ENCODE data around the gene SLC2A11.

The SLC2A11 gene, protein sequence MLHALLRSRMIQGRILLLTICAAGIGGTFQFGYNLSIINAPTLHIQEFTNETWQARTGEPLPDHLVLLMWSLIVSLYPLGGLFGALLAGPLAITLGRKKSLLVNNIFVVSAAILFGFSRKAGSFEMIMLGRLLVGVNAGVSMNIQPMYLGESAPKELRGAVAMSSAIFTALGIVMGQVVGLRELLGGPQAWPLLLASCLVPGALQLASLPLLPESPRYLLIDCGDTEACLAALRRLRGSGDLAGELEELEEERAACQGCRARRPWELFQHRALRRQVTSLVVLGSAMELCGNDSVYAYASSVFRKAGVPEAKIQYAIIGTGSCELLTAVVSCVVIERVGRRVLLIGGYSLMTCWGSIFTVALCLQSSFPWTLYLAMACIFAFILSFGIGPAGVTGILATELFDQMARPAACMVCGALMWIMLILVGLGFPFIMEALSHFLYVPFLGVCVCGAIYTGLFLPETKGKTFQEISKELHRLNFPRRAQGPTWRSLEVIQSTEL

DNA sequence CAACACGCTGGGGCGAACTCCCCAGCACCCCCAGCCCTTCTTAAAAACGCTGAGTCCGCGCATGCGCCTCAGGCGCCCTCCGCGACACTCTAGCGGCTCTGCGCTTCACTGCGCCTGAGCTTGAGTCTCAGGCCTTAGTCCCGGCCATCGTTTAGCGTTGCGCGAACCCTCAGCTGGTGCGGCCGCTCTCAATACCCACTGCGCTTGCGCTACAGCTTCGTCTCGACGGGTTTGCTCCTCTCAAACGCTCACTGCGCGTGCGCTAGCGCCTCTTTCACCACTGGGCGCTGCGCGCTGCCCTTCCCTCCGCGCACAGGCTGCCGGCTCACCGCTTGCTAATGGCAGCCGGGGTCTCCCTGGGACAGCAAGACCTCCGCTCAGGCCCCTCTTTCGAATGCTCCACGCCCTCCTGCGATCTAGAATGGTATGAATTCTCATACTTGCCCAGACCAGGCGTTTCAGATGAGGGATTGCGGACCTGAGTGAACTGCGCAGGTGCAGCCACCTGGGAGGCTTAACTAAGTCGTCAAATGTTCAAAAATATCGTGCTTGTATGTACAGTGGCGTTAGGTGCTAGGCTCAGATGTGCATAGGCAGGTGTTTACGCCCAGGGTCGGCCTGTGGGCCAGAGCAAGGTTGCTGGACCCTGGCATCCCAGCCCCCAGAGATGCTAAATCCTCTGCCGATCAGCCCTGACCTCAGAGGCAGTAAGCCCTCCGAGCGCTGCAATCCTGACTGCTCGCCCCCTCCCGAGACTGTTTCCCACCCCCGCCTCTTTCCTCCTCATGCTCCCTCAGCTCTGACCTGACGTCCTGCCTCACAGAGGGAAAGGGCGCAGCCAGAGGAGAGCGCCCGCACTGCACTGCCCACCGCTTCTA, at the start of gene SLC2A11:
SLC2A11 (plus strand) TSS at position 270 of the 878 bp plus-strand sequence; CDS start at position 395, 125 bp downstream.
- Histone ChIP-seq H3K4me3 (ENCODE audit: low read length in 2 of 2) (peak within 1 kb of the TSS; percentile 81 to 95), H3K4me1 (ENCODE audit: control insufficient read depth in 2 of 2, insufficient read depth in 2 of 2, low read length in 2 of 2) (peaks cover 8% of the 10 kb centered on the region in 2 donors), H3K27me3 (ENCODE audit: control insufficient read depth in 2 of 2, insufficient read depth in 2 of 2, low read length in 2 of 2) (no peaks in the 10 kb centered on the region), H3K36me3 (ENCODE audit: control insufficient read depth in 2 of 2, insufficient read depth in 2 of 2, low read length in 2 of 2) (no peaks in the 10 kb centered on the region), H3K27ac (ENCODE audit: low read depth in 2 of 2, low read length in 2 of 2) (peak within 1 kb of the TSS; percentile 77 to 92), H3K9me3 (ENCODE audit: control insufficient read depth in 2 of 2, low read length in 2 of 2) (no peaks in the 10 kb centered on the region), H3K9ac (ENCODE audit: low read depth in 1 of 2, low read length in 2 of 2) (peak within 1 kb of the TSS; percentile 85 to 93)

DNA sequence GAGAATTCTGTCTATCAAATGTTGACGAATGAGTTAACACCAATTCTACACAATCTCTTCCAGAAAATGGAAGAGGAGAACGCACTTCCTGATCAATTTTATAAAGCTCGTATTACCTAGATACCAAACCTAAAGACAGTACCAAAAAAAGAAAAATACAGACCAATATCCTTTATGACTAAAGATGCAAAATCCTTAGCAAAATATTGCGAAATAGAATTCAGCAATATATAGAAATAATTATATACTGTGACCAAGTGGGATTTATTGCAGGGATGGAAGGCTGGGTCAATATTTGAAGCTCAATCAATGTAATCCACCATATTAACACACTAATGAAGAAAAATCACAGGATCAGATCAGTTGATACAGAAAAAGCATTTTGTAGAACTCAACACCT, 45.3 kb upstream of the SLC2A11 start:
- Histone ChIP-seq H3K4me1 (ENCODE audit: control insufficient read depth in 2 of 2, insufficient read depth in 2 of 2, low read length in 2 of 2) (no peaks in the 10 kb centered on the region), H3K36me3 (ENCODE audit: control insufficient read depth in 2 of 2, insufficient read depth in 2 of 2, low read length in 2 of 2) (peaks cover 31 to 35% of the 10 kb centered on the region in 2 donors), H3K9ac (ENCODE audit: low read depth in 1 of 2, low read length in 2 of 2) (no peak overlapping the region), H3K4me3 (ENCODE audit: low read length in 2 of 2) (no peak overlapping the region), H3K27ac (ENCODE audit: low read depth in 2 of 2, low read length in 2 of 2) (no peak overlapping the region), H3K9me3 (ENCODE audit: control insufficient read depth in 2 of 2, low read length in 2 of 2) (no peaks in the 10 kb centered on the region), H3K27me3 (ENCODE audit: control insufficient read depth in 2 of 2, insufficient read depth in 2 of 2, low read length in 2 of 2) (no peaks in the 10 kb centered on the region)

DNA sequence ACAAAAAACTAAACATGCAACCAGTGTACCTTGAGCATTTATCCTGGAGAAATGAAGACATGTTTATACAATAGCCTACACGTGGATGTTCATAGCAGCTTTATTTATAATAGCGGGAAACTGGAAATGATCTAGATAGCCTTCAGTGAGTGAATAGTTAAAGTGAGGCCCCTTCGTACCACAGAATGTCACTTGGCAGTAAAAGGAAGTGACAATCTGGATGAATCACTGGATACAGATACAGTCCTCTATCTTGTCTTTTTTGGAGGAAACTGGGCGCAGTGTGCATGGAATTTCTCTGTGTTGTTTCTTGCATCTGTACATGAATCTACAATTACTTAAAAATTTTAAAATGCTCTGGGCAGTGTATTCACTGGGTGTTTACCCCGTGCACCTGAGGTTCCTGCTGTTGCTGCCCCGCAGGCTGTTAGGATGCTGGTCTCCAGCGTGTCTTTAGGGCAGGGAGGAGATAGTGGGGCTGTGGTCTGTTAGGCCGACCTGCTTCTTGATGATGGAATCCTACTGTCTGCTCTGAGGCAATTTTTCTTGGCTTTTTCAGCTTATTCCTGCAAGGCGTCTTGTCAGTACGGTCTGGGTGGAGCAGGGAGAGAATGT, 42.0 kb upstream of the SLC2A11 start:
- Histone ChIP-seq H3K4me3 (ENCODE audit: low read length in 2 of 2) (no peak overlapping the region), H3K27me3 (ENCODE audit: control insufficient read depth in 2 of 2, insufficient read depth in 2 of 2, low read length in 2 of 2) (no peaks in the 10 kb centered on the region), H3K27ac (ENCODE audit: low read depth in 2 of 2, low read length in 2 of 2) (no peak overlapping the region), H3K9ac (ENCODE audit: low read depth in 1 of 2, low read length in 2 of 2) (no peak overlapping the region), H3K36me3 (ENCODE audit: control insufficient read depth in 2 of 2, insufficient read depth in 2 of 2, low read length in 2 of 2) (peaks cover 42% of the 10 kb centered on the region in 2 donors), H3K9me3 (ENCODE audit: control insufficient read depth in 2 of 2, low read length in 2 of 2) (no peaks in the 10 kb centered on the region), H3K4me1 (ENCODE audit: control insufficient read depth in 2 of 2, insufficient read depth in 2 of 2, low read length in 2 of 2) (peaks cover 0 to 3% of the 10 kb centered on the region in 2 donors)

DNA sequence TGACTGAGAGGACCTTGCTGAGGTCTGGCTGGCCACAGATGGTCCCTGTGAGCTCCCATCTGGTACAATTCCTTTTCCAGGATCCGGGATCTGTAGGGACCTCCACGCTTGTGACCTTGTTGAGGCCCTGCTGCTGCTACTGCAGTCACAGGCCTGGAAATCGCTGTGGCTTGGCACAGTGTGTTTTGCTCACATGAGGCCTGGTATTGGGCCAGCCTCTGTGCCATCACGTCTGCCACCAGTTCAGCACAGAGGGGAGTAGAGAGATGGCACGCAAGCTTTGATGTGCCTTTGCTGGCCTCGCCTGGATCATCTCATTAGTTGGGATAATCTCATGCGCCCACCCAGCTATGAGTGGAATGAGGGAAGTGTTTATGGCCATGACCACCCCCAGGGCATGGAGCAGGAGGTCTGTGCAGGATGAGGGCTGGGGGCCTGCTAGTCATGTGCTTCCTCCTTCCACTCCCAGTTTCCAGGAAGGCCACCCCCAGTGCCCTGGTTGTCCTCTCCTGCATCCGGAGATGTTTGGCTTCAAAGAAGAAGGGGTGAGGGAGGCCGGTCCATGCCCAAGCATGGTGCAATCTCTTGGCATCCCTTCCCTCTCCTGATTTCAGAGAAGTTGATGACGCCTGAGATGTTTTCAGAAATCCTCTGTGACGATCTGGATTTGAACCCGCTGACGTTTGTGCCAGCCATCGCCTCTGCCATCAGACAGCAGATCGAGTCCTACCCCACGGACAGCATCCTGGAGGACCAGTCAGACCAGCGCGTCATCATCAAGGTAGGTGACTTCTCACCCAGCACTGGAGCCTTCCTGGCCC, 41.3 kb upstream of the SLC2A11 start:
- Histone ChIP-seq H3K9ac (ENCODE audit: low read depth in 1 of 2, low read length in 2 of 2) (no peak overlapping the region), H3K4me1 (ENCODE audit: control insufficient read depth in 2 of 2, insufficient read depth in 2 of 2, low read length in 2 of 2) (peaks cover 0 to 4% of the 10 kb centered on the region in 2 donors), H3K4me3 (ENCODE audit: low read length in 2 of 2) (no peak overlapping the region), H3K36me3 (ENCODE audit: control insufficient read depth in 2 of 2, insufficient read depth in 2 of 2, low read length in 2 of 2) (peaks cover 41% of the 10 kb centered on the region in 2 donors), H3K9me3 (ENCODE audit: control insufficient read depth in 2 of 2, low read length in 2 of 2) (no peaks in the 10 kb centered on the region), H3K27me3 (ENCODE audit: control insufficient read depth in 2 of 2, insufficient read depth in 2 of 2, low read length in 2 of 2) (no peaks in the 10 kb centered on the region), H3K27ac (ENCODE audit: low read depth in 2 of 2, low read length in 2 of 2) (no peak overlapping the region)

DNA sequence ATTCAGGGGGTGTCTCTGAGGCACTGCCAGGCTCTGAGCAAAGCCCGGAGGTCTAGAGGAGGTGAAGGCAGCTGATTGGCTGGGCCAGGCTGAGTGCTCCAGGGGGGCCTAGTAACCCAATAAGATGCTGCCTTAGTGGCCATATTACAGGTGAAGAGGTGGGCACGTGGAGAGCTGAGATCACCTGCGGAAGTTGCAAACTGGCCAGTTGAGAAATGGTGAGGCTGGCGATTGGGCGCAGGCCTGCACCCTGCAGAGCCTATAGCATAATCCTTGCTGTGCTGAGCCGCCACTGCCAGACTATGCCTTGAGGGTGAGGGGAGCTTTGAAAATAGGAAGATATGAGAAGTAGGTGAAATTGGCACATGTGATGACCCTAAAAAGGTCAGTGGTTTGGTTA, 40.5 kb upstream of the SLC2A11 start:
- Histone ChIP-seq H3K27ac (ENCODE audit: low read depth in 2 of 2, low read length in 2 of 2) (no peak overlapping the region), H3K9ac (ENCODE audit: low read depth in 1 of 2, low read length in 2 of 2) (no peak overlapping the region), H3K9me3 (ENCODE audit: control insufficient read depth in 2 of 2, low read length in 2 of 2) (no peaks in the 10 kb centered on the region), H3K4me3 (ENCODE audit: low read length in 2 of 2) (no peak overlapping the region), H3K4me1 (ENCODE audit: control insufficient read depth in 2 of 2, insufficient read depth in 2 of 2, low read length in 2 of 2) (peaks cover 0 to 4% of the 10 kb centered on the region in 2 donors), H3K27me3 (ENCODE audit: control insufficient read depth in 2 of 2, insufficient read depth in 2 of 2, low read length in 2 of 2) (no peaks in the 10 kb centered on the region), H3K36me3 (ENCODE audit: control insufficient read depth in 2 of 2, insufficient read depth in 2 of 2, low read length in 2 of 2) (peaks cover 41% of the 10 kb centered on the region in 2 donors)

DNA sequence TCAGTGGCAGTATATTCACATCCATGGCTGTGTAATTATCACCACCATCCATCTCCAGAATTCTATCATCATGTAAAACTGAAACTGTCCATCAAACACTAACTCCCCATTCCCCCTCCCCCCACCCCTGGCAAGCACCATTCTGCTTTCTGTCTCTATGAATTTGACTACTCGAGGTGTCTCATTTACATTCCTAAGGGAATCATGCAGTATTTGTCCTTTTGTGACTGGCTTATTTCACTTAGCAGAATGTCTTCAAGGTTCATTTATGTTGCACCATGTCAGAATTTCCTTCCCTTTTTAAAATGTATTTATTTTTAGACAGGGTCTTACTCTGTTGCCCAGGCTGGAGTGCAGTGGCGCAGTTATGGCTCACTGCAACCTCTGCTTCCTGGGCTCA, 39.1 kb upstream of the SLC2A11 start:
- no peak overlapping the region for H3K27ac ChIP-seq (ENCODE audit: low read depth in 2 of 2, low read length in 2 of 2)
- no peaks in the 10 kb centered on the region for H3K27me3 ChIP-seq (ENCODE audit: control insufficient read depth in 2 of 2, insufficient read depth in 2 of 2, low read length in 2 of 2)
- H3K4me1 ChIP-seq (ENCODE audit: control insufficient read depth in 2 of 2, insufficient read depth in 2 of 2, low read length in 2 of 2): peaks cover 0 to 4% of the 10 kb centered on the region in 2 donors
- H3K9ac ChIP-seq (ENCODE audit: low read depth in 1 of 2, low read length in 2 of 2): no peak overlapping the region
- no peak overlapping the region for H3K4me3 ChIP-seq (ENCODE audit: low read length in 2 of 2)
- peaks cover 50 to 54% of the 10 kb centered on the region in 2 donors for H3K36me3 ChIP-seq (ENCODE audit: control insufficient read depth in 2 of 2, insufficient read depth in 2 of 2, low read length in 2 of 2)
- no peaks in the 10 kb centered on the region for H3K9me3 ChIP-seq (ENCODE audit: control insufficient read depth in 2 of 2, low read length in 2 of 2)

DNA sequence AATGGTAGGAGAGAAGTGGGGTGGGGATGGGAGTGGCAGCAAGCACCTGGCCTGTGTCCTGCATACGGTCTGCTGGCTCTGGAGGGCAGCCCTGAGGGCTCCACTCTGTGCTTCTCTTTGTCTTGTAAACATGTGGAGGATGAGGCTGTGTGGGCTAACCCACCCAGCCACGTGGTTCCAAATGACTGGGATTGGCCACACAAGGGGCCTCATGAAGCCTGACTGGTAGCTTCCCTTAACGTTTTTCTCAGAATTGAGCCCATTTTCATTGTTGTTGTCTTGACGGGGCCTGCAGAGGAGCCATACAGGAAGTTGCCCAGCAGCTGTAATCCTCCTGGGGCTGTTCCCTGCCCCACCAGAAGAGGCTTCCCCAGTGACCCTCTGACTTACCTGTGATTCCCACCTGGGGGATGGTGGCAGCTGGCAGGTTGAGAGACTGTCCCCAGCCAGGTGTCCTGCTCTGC, 36.9 kb upstream of the SLC2A11 start:
- Histone ChIP-seq H3K9ac (ENCODE audit: low read depth in 1 of 2, low read length in 2 of 2) (no peak overlapping the region), H3K9me3 (ENCODE audit: control insufficient read depth in 2 of 2, low read length in 2 of 2) (no peaks in the 10 kb centered on the region), H3K36me3 (ENCODE audit: control insufficient read depth in 2 of 2, insufficient read depth in 2 of 2, low read length in 2 of 2) (peaks cover 67 to 70% of the 10 kb centered on the region in 2 donors), H3K4me3 (ENCODE audit: low read length in 2 of 2) (no peak overlapping the region), H3K27me3 (ENCODE audit: control insufficient read depth in 2 of 2, insufficient read depth in 2 of 2, low read length in 2 of 2) (no peaks in the 10 kb centered on the region), H3K27ac (ENCODE audit: low read depth in 2 of 2, low read length in 2 of 2) (peak overlapping the region in 1 of 2 donors; percentile 61), H3K4me1 (ENCODE audit: control insufficient read depth in 2 of 2, insufficient read depth in 2 of 2, low read length in 2 of 2) (peaks cover 0 to 4% of the 10 kb centered on the region in 2 donors)

DNA sequence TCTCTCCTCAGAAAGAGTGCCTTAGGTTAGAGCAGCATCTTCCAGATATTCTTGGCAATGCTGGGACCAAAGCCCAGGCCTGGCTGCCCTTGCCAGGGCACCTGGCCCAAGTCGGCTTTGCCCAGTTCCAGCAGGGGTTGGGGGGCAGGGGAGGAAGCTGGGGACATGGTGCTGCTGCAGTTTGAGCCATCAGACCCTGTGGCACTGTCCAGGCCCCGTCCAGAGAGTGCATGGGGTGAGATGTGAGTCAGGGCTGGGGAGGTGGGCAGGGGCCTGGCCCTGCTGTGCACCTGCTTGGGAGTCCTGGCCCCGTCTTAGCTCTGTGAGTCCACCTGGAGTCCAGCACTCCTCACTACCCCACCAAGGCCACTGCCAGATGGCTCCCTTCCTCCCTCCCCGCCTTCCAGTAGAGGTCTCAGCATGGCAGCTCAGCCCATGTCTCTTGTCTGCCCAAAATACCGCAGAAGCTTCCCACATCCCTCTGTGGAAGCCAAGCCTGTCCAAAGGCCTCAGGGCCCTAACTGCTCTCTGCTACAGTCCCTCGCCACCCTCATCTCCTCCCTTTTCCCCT, 35.5 kb upstream of the SLC2A11 start:
- Histone ChIP-seq H3K36me3 (ENCODE audit: control insufficient read depth in 2 of 2, insufficient read depth in 2 of 2, low read length in 2 of 2) (peaks cover 64 to 67% of the 10 kb centered on the region in 2 donors), H3K27ac (ENCODE audit: low read depth in 2 of 2, low read length in 2 of 2) (no peak overlapping the region), H3K27me3 (ENCODE audit: control insufficient read depth in 2 of 2, insufficient read depth in 2 of 2, low read length in 2 of 2) (no peaks in the 10 kb centered on the region), H3K4me1 (ENCODE audit: control insufficient read depth in 2 of 2, insufficient read depth in 2 of 2, low read length in 2 of 2) (peaks cover 0 to 4% of the 10 kb centered on the region in 2 donors), H3K4me3 (ENCODE audit: low read length in 2 of 2) (no peak overlapping the region), H3K9me3 (ENCODE audit: control insufficient read depth in 2 of 2, low read length in 2 of 2) (no peaks in the 10 kb centered on the region), H3K9ac (ENCODE audit: low read depth in 1 of 2, low read length in 2 of 2) (no peak overlapping the region)

DNA sequence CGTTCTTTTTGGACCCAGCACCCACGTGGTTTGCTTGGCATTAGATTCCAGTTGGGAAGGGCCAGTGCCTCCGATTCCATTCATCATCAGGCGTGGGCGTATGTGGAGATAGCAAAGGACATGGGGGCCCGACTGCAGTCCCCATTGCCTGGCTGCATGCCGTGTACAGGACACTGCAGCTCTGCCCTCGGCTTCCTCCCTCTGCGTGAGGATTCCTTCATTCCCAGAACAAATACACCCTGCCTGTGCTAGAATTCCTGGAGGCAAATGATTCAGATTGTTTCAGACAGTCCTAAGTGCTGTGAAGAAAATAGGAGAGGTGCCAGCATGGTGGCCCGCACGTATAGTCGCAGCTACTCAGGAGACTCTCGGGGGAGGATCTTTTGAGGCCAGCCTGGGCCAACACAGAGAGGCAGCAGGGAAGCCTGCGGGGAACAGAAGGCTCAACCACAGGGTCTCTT, 34.3 kb upstream of the SLC2A11 start:
- Histone ChIP-seq H3K36me3 (ENCODE audit: control insufficient read depth in 2 of 2, insufficient read depth in 2 of 2, low read length in 2 of 2) (peaks cover 63 to 70% of the 10 kb centered on the region in 2 donors), H3K27ac (ENCODE audit: low read depth in 2 of 2, low read length in 2 of 2) (no peak overlapping the region), H3K9ac (ENCODE audit: low read depth in 1 of 2, low read length in 2 of 2) (no peak overlapping the region)

More for the DNA sequence above, 34.3 kb upstream of the SLC2A11 start:
- no peaks in the 10 kb centered on the region for H3K9me3 ChIP-seq (ENCODE audit: control insufficient read depth in 2 of 2, low read length in 2 of 2)
- H3K4me1 ChIP-seq (ENCODE audit: control insufficient read depth in 2 of 2, insufficient read depth in 2 of 2, low read length in 2 of 2): peaks cover 0 to 4% of the 10 kb centered on the region in 2 donors
- H3K27me3 ChIP-seq (ENCODE audit: control insufficient read depth in 2 of 2, insufficient read depth in 2 of 2, low read length in 2 of 2): no peaks in the 10 kb centered on the region
- H3K4me3 ChIP-seq (ENCODE audit: low read length in 2 of 2): no peak overlapping the region
